Suprapubic skin (tissue), 3 donors: Measurements from ENCODE around the gene NCKAP5.

Source experiments
- CTCF ChIP-seq, 2 donors: fragments of 200-600 bp in 1 of 2; fragments of 450-650 bp in 1 of 2; sonication (generic) in 1 of 2; IDR thresholded peaks; one replicate each; pipeline ENCODE4 v1.5.1; 2016 to 2019; ENCODE audit warnings: antibody characterized with exemption in 2 of 2, mild to moderate bottlenecking in 1 of 2, moderate library complexity in 1 of 2
- POLR2AphosphoS5 ChIP-seq, 3 donors: sonication (generic); formaldehyde crosslinking; IDR thresholded peaks; one replicate each; pipeline ENCODE4 v1.6.1; 2017; ENCODE audit warnings: antibody characterized with exemption in 3 of 3

- no peak for TF ChIP-seq POLR2AphosphoS5 (IDR thresholded peaks at IDR 0.05)
- no peak for TF ChIP-seq CTCF (IDR thresholded peaks at IDR 0.05)
Observed at GRCh38 chr2:132754867-132755472, 813.3 kb downstream of the NCKAP5 start.
